ENCODE measurements around the gene IL3RA.
"Not testable (repeated sequence)": the region's sequence is repeated elsewhere in the genome, so short reads cannot be mapped to it uniquely, and the experiment has no call there.

Gene IL3RA

GRCh38 chrX:1403228-1403627, 66.6 kb downstream of the IL3RA start:
- no peak overlapping the region for H3K4me3 ChIP-seq (ENCODE audit: low read length)
- TF ChIP-seq CTCF (conservative IDR thresholded peaks at IDR 0.05; ENCODE audit: low read length): no peak
- DNase-seq (ENCODE audit: low read depth): no peak

GRCh38 chrX:1403867-1404266, 67.3 kb downstream of the IL3RA start:
- not testable (repeated sequence) for H3K4me3 ChIP-seq (ENCODE audit: low read length); DNase-seq (ENCODE audit: low read depth)

- DNase-seq (ENCODE audit: low read depth); H3K4me3 ChIP-seq (ENCODE audit: low read length): not testable (repeated sequence)
These were observed 69.2 kb downstream of the IL3RA start for GRCh38 chrX:1405769-1406168.

GRCh38 chrX:1407035-1407434, 70.5 kb downstream of the IL3RA start:
- no peak for TF ChIP-seq CTCF (conservative IDR thresholded peaks at IDR 0.05; ENCODE audit: low read length)
- H3K4me3 ChIP-seq (ENCODE audit: low read length): no peak overlapping the region
- DNase-seq (ENCODE audit: low read depth): no peak

- no peak for DNase-seq (ENCODE audit: low read depth)
- no peak overlapping the region for H3K4me3 ChIP-seq (ENCODE audit: low read length)
- TF ChIP-seq CTCF (conservative IDR thresholded peaks at IDR 0.05; ENCODE audit: low read length): no peak
These were observed 74.7 kb downstream of the IL3RA start for GRCh38 chrX:1411326-1411725.

GRCh38 chrX:1412551-1413161, 76.1 kb downstream of the IL3RA start:
- no peak for TF ChIP-seq CTCF (conservative IDR thresholded peaks at IDR 0.05; ENCODE audit: low read length)
- no peak for DNase-seq (ENCODE audit: low read depth)
- no peak overlapping the region for H3K4me3 ChIP-seq (ENCODE audit: low read length)

- DNase-seq (ENCODE audit: low read depth): no peak
- no peak for TF ChIP-seq CTCF (conservative IDR thresholded peaks at IDR 0.05; ENCODE audit: low read length)
These were observed 79.8 kb downstream of the IL3RA start for GRCh38 chrX:1416327-1416784.

GRCh38 chrX:1416965-1417760, 80.6 kb downstream of the IL3RA start:
- no peak for TF ChIP-seq CTCF (conservative IDR thresholded peaks at IDR 0.05; ENCODE audit: low read length)
- H3K4me3 ChIP-seq (ENCODE audit: low read length): no peak overlapping the region

More at GRCh38 chrX:1416327-1416784, 79.8 kb downstream of the IL3RA start:
- no peak overlapping the region for H3K4me3 ChIP-seq (ENCODE audit: low read length)

More at GRCh38 chrX:1416965-1417760, 80.6 kb downstream of the IL3RA start:
- DNase-seq (ENCODE audit: low read depth): no peak
